ENCODE measurements around the gene SEC14L3.

Gene SEC14L3

DNA sequence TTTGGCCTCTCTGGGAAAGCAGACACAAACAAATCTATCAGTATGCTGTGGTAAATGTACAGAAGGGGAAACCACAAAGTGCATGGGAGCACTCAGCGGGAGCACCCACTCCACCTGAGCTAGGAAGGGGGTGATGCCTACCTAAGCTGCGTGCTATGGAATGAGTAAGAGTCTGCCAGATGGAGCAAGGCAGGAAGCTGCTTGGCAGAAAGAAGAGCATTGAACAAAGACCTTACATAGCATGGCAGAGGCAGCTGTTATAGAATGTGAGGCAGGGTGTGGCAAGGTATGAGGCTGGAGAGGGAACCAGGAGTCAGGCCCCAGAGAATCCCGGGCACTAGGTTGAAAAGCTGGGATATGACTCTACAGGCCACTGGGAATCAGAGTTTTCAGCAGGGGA lies 60.0 kb downstream of the SEC14L3 start:
- H3K4me3 ChIP-seq (ENCODE audit: control insufficient read depth, low read depth, low read length): no peak overlapping the region
- TF ChIP-seq, protein P1, sequence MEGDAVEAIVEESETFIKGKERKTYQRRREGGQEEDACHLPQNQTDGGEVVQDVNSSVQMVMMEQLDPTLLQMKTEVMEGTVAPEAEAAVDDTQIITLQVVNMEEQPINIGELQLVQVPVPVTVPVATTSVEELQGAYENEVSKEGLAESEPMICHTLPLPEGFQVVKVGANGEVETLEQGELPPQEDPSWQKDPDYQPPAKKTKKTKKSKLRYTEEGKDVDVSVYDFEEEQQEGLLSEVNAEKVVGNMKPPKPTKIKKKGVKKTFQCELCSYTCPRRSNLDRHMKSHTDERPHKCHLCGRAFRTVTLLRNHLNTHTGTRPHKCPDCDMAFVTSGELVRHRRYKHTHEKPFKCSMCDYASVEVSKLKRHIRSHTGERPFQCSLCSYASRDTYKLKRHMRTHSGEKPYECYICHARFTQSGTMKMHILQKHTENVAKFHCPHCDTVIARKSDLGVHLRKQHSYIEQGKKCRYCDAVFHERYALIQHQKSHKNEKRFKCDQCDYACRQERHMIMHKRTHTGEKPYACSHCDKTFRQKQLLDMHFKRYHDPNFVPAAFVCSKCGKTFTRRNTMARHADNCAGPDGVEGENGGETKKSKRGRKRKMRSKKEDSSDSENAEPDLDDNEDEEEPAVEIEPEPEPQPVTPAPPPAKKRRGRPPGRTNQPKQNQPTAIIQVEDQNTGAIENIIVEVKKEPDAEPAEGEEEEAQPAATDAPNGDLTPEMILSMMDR (conservative IDR thresholded peaks at IDR 0.05; ENCODE audit: control insufficient read depth, insufficient read depth, low read depth, low read length): no peak
- no peak for DNase-seq (ENCODE audit: low read depth)
